ENCODE results near the gene EOGT. TPM values are rescaled to one million over a fixed set of nuclear protein-coding genes. Genes with fewer than 3 reads are reported as not detected.

The EOGT gene
- total RNA-seq, 2 experiments from 2014 or later, result 5.9 to 10.8 TPM

DNA sequence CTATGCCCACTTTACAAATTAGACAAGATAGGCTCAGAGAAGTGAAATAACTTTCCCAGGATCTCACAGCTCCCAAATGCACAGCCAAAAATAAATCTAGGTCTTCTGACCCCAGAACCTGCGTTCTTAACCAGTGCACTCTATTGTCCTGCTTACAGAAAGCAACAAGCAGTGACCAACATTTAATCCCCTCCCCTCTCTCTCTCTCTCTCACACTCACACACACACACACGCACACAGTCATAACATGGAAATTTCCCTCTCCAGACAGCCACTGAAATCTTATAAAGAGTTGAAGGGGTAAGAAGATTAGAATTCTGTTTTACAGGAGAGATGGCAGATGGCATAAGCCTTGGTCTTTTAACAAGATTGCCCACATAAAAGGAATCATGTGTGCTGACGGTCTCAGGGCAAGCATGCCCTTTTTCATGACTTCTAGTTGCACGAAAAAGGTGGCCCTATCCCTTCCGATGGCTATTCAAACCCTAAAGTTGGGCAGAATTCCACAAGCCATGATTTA, 29.4 kb downstream of the EOGT start:
- no peak overlapping the region for H3K4me2 ChIP-seq (ENCODE audit: low read length)
- no peak overlapping the region for H2AFZ ChIP-seq (ENCODE audit: low read length)
- ChIA-PET CTCF (ENCODE audit: unreplicated experiment) (no interaction called here), POLR2A (no interaction called here)
- TF ChIP-seq EZH2phosphoT487 (IDR thresholded peaks at IDR 0.05; ENCODE audit: borderline replicate concordance, low read depth, low read length), result no peak
- TF ChIP-seq, protein P1, sequence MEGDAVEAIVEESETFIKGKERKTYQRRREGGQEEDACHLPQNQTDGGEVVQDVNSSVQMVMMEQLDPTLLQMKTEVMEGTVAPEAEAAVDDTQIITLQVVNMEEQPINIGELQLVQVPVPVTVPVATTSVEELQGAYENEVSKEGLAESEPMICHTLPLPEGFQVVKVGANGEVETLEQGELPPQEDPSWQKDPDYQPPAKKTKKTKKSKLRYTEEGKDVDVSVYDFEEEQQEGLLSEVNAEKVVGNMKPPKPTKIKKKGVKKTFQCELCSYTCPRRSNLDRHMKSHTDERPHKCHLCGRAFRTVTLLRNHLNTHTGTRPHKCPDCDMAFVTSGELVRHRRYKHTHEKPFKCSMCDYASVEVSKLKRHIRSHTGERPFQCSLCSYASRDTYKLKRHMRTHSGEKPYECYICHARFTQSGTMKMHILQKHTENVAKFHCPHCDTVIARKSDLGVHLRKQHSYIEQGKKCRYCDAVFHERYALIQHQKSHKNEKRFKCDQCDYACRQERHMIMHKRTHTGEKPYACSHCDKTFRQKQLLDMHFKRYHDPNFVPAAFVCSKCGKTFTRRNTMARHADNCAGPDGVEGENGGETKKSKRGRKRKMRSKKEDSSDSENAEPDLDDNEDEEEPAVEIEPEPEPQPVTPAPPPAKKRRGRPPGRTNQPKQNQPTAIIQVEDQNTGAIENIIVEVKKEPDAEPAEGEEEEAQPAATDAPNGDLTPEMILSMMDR (conservative IDR thresholded peaks at IDR 0.05; ENCODE audit: low read length), result no peak
- DNase-seq (ENCODE audit: low spot score), result no peak
- H3K4me1 ChIP-seq (ENCODE audit: insufficient read depth, low read length, poor library complexity, severe bottlenecking), result no peaks in the 10 kb centered on the region
- no peaks in the 10 kb centered on the region for H4K20me1 ChIP-seq (ENCODE audit: insufficient read depth, low read length)
- no TSS peak for BruUV-seq (replicated peaks)
- H3K9me2 ChIP-seq (ENCODE audit: insufficient read depth, low read length), result no peaks in the 10 kb centered on the region
- intact Hi-C loops (cut with micrococcal nuclease; ENCODE audit: unreplicated experiment), result no loop called here
- no peak overlapping the region for H3K4me3 ChIP-seq (ENCODE audit: low read depth, low read length, poor library complexity, severe bottlenecking)
- no peaks in the 10 kb centered on the region for H3K9me3 ChIP-seq (ENCODE audit: low read length)
- no peaks in the 10 kb centered on the region for H3K79me2 ChIP-seq (ENCODE audit: insufficient read depth, low read depth, low read length)
- H3K27ac ChIP-seq (ENCODE audit: low read depth, low read length, poor library complexity, severe bottlenecking), result no peak overlapping the region
- no peaks in the 10 kb centered on the region for H3K36me3 ChIP-seq (ENCODE audit: insufficient read depth, low read length)

DNA sequence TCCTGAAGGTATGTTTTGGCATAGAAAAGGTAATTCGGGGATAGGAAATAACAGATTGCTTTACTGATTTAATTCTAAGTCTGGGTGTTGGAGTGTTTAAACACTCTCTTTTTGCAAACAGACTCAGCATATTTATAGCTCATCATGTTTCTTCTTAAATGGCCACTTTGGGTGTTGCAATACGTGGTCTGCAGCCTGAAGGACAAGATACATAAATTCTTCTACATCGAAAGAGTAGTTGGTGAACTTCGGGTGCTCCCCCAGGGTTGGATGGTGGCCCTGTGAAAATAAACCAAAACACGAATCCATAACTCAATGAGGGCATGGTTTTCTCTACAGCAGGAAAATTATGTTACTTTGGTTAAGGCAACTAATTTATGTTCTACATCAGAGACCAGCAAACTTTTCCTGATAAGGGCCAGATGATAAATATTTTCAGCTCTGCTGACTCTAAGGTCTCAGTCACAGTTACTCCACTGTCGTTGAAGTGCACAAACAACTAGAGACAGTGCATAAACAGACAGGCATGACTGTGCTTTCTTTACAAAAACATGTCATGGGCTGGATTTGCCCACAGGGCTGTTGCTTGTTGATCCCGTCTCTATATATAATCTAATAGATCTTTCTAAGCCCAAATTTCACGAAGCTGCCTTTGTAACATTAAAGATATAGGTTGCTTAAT, 35.9 kb downstream of the EOGT start:
- intact Hi-C loops (cut with micrococcal nuclease; ENCODE audit: unreplicated experiment), result no loop called here
- CTCF ChIA-PET (ENCODE audit: unreplicated experiment), result no interaction called here
- DNase-seq (ENCODE audit: low spot score), result no peak

More for the DNA sequence above, 35.9 kb downstream of the EOGT start:
- no peak overlapping the region for H2AFZ ChIP-seq (ENCODE audit: low read length)
- H3K4me1 ChIP-seq (ENCODE audit: insufficient read depth, low read length, poor library complexity, severe bottlenecking), result no peaks in the 10 kb centered on the region
- no peaks in the 10 kb centered on the region for H3K36me3 ChIP-seq (ENCODE audit: insufficient read depth, low read length)
- no TSS peak for BruUV-seq (replicated peaks)
- TF ChIP-seq, protein P1 (conservative IDR thresholded peaks at IDR 0.05; ENCODE audit: low read length), result no peak
- TF ChIP-seq EZH2phosphoT487 (IDR thresholded peaks at IDR 0.05; ENCODE audit: borderline replicate concordance, low read depth, low read length), result no peak
- no peak overlapping the region for H3K4me3 ChIP-seq (ENCODE audit: low read depth, low read length, poor library complexity, severe bottlenecking)
- H3K9me3 ChIP-seq (ENCODE audit: low read length), result no peaks in the 10 kb centered on the region
- POLR2A ChIA-PET, result interaction anchor here (0.6 to 0.9 kb wide), 3 partner anchors 26 to 815 kb away, joined by 3 read pairs; no protein-coding TSS in a partner anchor
- no peak overlapping the region for H3K27ac ChIP-seq (ENCODE audit: low read depth, low read length, poor library complexity, severe bottlenecking)
- H4K20me1 ChIP-seq (ENCODE audit: insufficient read depth, low read length), result no peaks in the 10 kb centered on the region
- no peak overlapping the region for H3K4me2 ChIP-seq (ENCODE audit: low read length)
- no peaks in the 10 kb centered on the region for H3K79me2 ChIP-seq (ENCODE audit: insufficient read depth, low read depth, low read length)
- H3K9me2 ChIP-seq (ENCODE audit: insufficient read depth, low read length), result no peaks in the 10 kb centered on the region
